ENCODE data around the gene ANLN. TPM values are rescaled to one million over a fixed set of nuclear protein-coding genes. Genes with fewer than 3 reads are reported as not detected.
"Not testable (repeated sequence)": the region's sequence is repeated elsewhere in the genome, so short reads cannot be mapped to it uniquely, and the experiment has no call there.

ANLN gene
- total RNA-seq, 4 donors from 2014 or later = 9.4 to 17.3 (median 13.5) TPM

DNA sequence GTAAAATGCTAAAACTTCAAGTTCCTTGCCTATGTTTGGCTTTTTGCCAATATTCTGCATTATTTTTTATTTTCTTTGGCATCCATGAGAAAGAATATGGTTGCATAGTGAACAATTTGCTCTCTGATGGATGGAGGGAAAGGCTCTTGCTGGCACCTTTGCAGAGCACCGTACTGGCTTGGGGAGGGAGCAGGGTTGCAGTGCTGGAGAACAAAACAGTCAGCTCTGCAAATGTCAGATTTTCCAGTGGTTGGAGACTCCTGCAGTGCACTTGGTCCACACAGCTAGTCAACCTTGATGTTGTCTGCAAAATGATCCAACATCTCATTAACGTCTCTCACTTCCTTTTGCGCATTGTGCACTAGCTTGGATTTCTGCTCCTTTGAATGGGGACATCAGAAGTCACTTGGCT is 100.8 kb downstream of the ANLN start:
- intact Hi-C loops (cut with DNase I; ENCODE audit: low total_unique reads) = no loop called here
- no peak for TF ChIP-seq POLR2A (IDR thresholded peaks at IDR 0.05)
- TF ChIP-seq, protein P1, sequence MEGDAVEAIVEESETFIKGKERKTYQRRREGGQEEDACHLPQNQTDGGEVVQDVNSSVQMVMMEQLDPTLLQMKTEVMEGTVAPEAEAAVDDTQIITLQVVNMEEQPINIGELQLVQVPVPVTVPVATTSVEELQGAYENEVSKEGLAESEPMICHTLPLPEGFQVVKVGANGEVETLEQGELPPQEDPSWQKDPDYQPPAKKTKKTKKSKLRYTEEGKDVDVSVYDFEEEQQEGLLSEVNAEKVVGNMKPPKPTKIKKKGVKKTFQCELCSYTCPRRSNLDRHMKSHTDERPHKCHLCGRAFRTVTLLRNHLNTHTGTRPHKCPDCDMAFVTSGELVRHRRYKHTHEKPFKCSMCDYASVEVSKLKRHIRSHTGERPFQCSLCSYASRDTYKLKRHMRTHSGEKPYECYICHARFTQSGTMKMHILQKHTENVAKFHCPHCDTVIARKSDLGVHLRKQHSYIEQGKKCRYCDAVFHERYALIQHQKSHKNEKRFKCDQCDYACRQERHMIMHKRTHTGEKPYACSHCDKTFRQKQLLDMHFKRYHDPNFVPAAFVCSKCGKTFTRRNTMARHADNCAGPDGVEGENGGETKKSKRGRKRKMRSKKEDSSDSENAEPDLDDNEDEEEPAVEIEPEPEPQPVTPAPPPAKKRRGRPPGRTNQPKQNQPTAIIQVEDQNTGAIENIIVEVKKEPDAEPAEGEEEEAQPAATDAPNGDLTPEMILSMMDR (IDR thresholded peaks at IDR 0.05) = no peak
- H3K4me3 ChIP-seq (ENCODE audit: low read depth, poor library complexity, severe bottlenecking) = no peak overlapping the region
- DNase-seq (ENCODE audit: low spot score in 2 of 2) = no peak
- WGBS, 2 donors = 39 to 42% methylated on average over 3 of the region's 3 CpGs

DNA sequence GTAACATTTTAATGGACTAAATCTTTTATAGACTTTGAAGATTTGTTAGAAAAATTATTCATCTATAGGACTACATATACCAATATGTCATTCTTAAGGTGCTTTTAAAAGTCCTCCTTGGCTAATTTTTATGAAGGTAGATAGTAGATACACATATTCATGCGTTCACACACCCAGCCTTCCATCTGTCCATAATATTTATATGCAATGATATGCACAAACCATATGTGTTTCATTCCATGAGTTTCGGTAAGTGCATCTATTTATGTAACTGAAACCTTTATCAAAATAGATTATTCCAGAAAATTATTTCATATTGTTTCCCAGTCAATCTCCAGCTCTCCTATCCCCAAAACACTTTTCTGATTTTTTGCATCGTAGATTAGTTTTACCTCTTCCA is 101.7 kb downstream of the ANLN start:
- WGBS, 2 donors = 90 to 94% methylated on average over 3 of the region's 3 CpGs
- H3K4me3 ChIP-seq (ENCODE audit: low read depth, poor library complexity, severe bottlenecking) = no peak overlapping the region
- DNase-seq (ENCODE audit: low spot score in 2 of 2) = no peak
- intact Hi-C loops (cut with DNase I; ENCODE audit: low total_unique reads) = no loop called here
- TF ChIP-seq, protein P1 (IDR thresholded peaks at IDR 0.05) = no peak
- TF ChIP-seq POLR2A (IDR thresholded peaks at IDR 0.05) = no peak

DNA sequence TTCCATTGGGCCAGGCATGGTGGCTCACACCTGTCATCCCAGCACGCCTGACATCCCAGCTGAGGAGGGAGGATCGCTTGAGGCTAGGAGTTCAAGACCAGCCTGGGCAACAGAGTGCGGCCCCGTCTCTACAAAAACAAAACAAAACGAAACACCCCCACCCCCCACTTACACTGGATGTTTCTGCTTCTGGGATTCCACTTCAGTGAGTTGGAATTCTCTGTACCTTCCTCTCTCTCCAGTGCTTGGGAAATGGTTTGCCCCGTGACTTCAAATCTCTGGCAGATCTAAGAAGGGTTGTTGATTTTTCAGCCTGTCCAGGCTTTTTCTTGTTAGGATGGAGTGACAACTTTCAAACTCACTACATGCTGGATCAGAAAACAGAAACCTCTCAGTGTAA is 106.9 kb downstream of the ANLN start:
- no peak overlapping the region for H3K4me3 ChIP-seq (ENCODE audit: low read depth, poor library complexity, severe bottlenecking)
- no peak for TF ChIP-seq POLR2A (IDR thresholded peaks at IDR 0.05)
- TF ChIP-seq, protein P1 (IDR thresholded peaks at IDR 0.05) = no peak
- intact Hi-C loops (cut with DNase I; ENCODE audit: low total_unique reads) = no loop called here
- 78 to 89% methylated on average over 6 of the region's 6 CpGs for WGBS, 2 donors
- no peak for DNase-seq (ENCODE audit: low spot score in 2 of 2)

DNA sequence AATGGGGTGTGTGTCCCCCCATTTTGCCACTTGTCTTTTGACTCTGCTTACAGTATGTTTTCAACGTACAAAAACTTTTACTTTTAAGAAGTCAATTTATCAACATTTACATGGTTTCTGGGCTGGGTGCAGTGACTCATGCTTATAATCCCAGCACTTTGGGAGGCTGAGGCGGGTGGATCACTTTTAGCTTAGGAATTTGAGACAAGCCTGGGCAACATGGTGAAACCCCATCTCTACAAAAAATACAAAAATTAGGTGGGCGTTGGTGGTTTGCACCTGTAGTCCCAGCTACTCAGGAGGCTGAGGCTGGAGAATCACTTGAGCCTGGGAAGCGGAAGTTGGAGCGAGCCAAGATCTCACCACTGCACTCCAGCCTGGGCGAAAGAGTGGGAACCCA is 107.5 kb downstream of the ANLN start:
- intact Hi-C loops (cut with DNase I; ENCODE audit: low total_unique reads); H3K4me3 ChIP-seq (ENCODE audit: low read depth, poor library complexity, severe bottlenecking); DNase-seq (ENCODE audit: low spot score in 2 of 2): not testable (repeated sequence)
- WGBS, 2 donors = 59 to 63% methylated on average over 6 of the region's 6 CpGs

DNA sequence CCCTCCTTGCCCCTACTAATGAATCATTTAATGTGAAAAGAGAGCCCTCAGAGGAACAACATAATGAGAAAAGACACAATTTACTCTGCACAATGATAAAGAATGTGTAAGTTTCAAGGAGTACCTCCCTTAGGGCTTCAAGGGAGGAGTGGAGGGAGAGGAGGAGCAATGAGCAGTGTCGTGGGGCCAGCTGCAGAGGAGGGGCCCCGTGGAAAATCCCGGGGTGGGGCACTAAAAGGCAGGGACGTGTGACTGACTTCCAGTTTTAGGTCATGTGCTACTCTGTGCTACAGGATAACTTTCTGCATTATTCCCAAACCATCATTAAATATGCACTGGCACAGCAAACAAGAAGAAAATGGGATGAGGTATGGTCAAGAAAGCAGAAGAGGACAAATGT is 108.1 kb downstream of the ANLN start:
- 20 to 24% methylated on average over 4 of the region's 4 CpGs for WGBS, 2 donors
- no peak overlapping the region for H3K4me3 ChIP-seq (ENCODE audit: low read depth, poor library complexity, severe bottlenecking)
- no peak for TF ChIP-seq POLR2A (IDR thresholded peaks at IDR 0.05)
- TF ChIP-seq, protein P1 (IDR thresholded peaks at IDR 0.05) = no peak
- DNase-seq (ENCODE audit: low spot score in 2 of 2) = no peak
- intact Hi-C loops (cut with DNase I; ENCODE audit: low total_unique reads) = no loop called here

Other genes starting within 250 kb of the ANLN start
- gene EEPD1, start 236.6 kb upstream of the ANLN start, total RNA-seq = 10 to 100 TPM; 19.0 to 34.2 (median 20.8) TPM

Measured in lower leg skin (tissue), 4 donors.